HG03175 (cell line): ENCODE data around the gene VEGFC.

Experiments
- ATAC-seq: cut with Tn5 transposase; IDR thresholded peaks from one replicate; pipeline ENCODE4 v1.9.1; 2021; ENCODE audit warnings: mild to moderate bottlenecking, moderate library complexity; ENCODE audit not compliant: unreplicated experiment

Gene VEGFC

DNA sequence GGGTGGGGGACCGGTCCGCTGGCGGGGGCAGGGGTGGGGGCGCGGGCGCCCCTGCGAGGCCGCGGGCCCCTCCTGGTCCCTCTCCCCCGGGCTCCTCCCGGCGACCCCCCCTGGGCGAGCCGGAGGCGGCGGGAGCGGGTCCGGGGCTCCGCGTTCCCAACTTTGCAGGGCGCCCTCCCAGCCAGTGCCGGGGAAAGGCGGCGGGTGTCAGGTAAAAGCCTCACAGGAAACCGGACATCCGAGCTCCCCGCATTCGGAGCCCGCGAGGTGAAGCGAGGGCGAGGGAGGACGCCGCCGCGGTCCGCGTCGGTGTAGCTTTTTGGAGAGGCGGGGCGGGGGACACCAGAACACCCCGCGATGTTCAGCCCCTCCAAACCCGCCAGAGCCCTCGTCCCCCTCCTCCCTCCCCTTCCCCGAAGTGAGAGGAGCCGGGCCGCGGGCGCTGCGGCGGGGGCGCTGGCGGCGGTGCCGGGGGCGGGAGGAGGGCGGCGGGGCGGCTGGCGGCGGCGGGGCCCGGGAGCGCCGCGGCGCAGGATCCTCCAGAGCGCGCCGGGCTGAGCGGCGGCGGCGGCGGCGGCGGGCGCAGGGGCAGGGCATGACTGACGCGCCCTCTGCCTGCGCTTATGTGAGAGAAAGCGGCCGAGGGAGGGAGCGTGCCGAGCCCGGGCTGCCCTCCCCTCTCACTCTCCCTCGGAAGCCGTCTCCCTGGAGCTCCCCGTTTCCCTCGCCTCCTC lies at the start of gene VEGFC:
VEGFC (minus strand) TSS at position 597 of the 734 bp plus-strand sequence. CDS start 611 bp downstream, outside the sequence.
- ATAC-seq: peak; percentile 82

- no peak for ATAC-seq
Observed at GRCh38 chr4:176841711-176842112, 49.0 kb upstream of the VEGFC start.

GRCh38 chr4:176840166-176840565 lies 47.4 kb upstream of the VEGFC start:
- no peak for ATAC-seq

- no peak for ATAC-seq
Observed at GRCh38 chr4:176839656-176840055, 46.9 kb upstream of the VEGFC start.

DNA sequence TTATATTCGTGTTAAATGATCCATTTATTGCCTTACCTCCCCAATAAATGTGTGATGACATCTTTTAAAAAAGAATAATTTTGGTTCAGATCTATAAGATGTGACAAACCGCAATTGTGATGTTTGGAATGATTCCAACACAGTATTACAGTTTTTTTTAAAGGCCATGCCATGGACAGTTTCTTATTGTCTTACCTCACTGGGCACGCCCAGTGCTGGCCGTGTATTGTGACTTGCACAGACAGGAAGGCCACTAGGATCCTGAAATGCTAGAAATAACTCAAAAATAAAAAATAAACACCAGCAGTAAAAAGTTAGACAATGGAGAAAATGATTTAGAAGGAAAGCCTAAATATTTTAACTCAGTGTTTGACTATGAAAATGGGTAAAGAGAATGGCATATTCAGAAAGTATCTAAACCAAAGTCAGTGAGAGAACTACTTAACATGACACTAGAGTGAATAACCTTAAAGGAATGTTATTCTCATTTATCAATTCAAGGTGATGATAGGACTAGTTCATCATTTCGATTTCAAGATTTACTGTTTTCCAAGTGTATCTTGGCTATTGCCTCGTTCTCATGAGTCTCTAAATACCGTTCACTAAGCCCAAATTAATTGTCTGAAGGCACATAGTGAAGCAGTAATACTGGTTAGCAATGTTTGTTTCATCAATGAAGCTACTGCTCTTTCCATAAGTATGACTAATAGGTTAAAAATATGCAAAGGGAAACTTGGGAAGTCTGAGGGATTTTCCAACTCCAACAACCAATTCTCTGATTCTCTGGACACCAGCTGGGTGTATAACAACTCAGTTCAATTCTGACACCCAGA lies 46.1 kb upstream of the VEGFC start:
- ATAC-seq: no peak

- no peak for ATAC-seq
Observed at GRCh38 chr4:176837169-176837895, 44.6 kb upstream of the VEGFC start.

- ATAC-seq: no peak
Observed at GRCh38 chr4:176834531-176834930, 41.8 kb upstream of the VEGFC start.

- ATAC-seq: no peak
Observed at GRCh38 chr4:176833400-176834175, 40.9 kb upstream of the VEGFC start.

GRCh38 chr4:176830971-176831370 lies 38.2 kb upstream of the VEGFC start:
- ATAC-seq: no peak

DNA sequence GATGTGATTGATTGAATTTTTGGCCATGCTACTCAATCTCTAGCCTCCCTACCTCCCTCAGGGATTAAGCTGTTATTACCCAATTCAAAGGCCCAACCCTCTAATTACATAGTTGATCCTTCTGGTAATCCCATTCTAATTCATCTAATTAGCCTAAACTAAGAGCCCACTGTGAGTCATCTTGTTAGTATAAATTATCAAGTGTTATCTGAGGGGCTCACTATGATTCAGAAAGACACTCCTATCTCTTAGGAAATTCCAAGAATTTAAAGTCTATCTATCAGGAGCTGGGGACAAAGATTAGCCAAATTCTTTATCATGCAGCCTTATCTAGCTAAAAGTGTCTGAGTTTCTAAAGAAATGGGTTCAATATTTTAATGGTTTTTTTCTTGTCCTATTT lies 32.9 kb upstream of the VEGFC start:
- no peak for ATAC-seq

DNA sequence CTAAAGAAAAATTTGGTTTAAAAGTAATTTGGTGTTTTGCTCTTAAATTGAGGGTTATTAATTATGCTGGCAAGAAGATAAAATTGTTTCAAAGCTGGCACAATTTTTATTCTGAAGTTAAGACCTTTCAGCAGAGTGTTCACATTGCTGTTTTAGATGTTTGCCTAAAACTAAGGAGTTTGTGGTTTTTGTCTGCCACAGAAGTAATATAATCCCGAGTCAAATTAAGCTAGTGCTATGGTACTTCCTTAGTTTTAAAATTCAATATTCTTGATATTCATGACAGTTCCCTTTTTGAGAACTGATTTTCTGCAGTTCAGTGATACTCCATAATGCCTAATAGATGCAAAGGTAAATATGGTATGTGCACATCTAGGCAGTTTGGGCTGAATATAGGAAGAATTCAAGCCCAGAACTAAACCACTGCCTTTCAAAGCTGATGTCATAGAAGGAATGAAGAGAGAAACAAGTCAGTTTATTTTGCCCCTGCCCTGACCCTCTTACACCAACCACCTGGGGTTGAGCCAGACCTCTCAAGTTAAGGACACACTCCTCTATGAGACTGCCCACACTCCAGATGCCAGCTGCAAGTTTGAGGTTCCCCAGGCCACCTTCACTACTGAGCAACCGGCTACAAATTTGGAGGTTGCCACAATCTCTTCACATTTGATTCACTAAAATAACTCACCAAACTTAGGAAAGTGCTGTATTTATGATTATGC lies 32.1 kb upstream of the VEGFC start:
- no peak for ATAC-seq

DNA sequence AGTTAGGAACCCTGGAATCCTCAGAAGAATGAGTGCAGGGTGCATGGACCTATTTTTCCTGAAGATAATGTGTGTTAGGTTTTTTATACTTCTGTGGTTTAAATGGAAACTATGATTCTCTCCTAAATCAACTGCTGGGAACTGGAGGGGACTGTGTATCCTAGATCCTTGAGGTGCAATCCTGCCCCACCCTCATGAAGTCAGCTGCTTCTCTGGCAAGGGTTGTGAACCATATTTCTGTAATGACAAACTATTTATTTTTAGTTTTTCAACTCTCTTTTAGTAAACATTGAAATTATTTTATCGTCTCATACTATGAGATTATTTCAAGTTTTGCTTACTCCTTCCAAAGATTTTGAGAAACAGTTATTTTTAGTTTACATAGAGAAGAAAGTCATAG lies 25.8 kb upstream of the VEGFC start:
- ATAC-seq: no peak

GRCh38 chr4:176817204-176817603 lies 24.5 kb upstream of the VEGFC start:
- ATAC-seq: peak; percentile 79

DNA sequence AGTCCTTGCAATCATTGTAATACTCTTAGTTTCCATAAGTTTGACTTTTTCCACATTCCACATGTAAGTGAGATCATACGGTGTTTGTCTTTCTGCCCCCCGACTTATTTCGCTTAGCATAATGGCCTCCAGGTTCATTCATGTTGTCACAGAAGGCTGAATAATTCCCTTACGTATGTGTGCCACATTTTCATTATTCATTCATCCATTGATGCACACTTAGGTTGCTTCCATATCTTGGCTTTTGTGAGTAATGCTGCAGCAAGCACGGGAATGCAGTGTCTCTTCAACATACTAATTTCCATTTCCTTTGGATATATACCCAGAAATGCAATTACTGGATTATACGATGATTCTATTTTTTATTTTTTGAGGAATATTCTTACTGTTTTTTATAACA lies 22.0 kb upstream of the VEGFC start:
- ATAC-seq: no peak

DNA sequence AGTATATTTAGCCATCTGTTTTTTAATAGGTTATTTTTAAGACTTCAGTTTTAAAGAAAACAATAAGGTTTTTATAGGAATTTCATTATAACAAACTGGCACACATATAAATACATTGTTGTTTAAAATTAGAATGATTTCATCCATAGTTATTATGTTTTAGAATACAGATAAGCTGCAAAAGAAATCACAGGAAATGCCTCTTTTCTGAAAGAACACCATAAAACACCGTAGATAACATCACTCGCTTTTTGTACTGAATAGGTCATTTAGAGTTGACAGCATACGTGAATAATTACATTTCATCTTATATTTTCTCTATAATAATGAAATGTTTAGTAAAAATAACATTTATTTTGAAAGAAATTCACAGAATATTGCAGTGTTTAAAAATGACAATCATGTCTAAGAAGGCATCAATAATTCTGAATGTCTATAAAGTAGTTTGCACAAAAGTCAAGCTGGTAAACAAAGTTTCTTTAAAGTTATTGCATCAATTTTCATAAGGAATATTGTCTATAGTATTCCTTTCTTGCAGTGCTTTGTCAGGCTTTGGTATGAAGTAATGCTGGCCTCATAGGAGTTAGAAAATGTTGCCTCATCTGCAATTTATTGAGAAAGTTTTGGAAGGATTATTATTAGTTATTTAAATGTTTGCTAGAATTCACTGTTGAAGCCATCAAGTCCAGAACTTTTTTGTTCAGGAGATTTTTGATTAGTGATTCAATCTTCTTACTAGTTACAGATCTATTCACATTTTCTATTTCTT lies 17.9 kb upstream of the VEGFC start:
- ATAC-seq: no peak

- ATAC-seq: no peak
Observed at GRCh38 chr4:176806778-176807375, 14.2 kb upstream of the VEGFC start.

DNA sequence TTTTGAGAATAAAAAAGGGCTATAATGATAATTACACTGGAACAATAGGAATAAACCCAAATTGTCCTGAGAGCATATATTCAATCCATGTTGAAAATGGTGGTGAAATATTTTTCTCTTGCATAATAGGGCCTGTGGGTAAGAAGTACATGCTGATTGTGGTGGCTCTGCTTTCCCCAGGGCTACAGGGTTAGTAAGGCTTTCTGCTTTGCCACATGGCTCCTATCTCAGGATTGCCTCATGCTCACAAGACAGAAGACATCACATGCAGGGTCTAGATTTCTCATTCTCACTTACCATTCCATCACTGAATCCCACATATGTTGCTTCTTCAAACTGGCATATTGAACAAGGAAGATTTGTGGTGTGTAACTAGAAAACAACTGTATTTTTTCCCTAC lies 12.4 kb upstream of the VEGFC start:
- no peak for ATAC-seq

DNA sequence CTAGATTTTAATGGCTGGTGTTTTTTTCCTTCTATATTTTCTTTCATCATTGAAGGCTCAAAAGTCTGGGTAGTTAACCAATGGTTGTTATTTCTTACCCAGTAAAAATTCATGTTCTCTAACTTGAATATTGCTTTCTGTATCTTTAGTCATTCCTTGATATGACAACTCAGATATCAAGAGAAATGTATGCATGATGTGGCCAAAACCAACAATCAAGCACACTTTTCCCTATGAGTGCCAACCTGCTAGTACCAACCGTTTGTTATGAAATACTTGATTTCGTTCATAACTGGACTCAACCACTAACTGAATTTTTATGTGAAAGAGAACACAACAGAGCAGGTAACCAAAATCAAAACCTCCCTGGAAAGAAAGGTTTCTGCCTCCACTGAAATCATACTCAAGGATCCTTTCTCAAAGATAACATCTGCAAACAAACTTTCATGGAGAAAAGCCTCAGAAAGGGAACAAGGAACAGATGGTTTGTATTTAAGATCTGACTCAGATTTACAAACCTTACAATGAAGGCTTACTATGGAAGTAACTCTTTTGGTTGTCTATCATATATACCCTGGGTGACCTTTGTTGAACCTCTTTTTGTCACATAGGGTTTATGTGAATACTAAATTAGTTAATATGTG lies 8.3 kb upstream of the VEGFC start:
- ATAC-seq: no peak

DNA sequence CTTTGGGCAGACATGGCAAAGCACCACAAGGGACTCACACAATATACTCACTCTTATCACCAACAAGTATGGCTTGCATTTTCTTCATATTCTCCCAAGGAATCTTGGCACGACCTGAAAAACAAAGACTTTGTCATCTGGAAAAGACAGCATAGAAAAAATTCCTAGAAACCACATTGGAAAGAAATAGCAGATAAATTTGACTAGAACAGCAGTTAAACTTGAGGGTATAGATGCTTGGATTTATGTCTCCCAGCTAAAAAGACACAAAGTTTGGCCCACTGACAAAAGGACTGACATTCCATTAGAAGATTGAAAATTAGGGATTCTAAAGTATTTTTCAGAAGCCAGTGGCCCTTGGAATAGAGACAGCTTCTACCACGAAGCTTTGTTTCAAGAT lies 6.9 kb upstream of the VEGFC start:
- ATAC-seq: no peak
